Neural cell (in vitro differentiated cells): ENCODE measurements around the gene MDM4. TPM values are rescaled to one million over a fixed set of nuclear protein-coding genes. Genes with fewer than 3 reads are reported as not detected.

Source experiments
- H2AFZ ChIP-seq: fragments of 200-600, 300-800 bp; sonication (generic), shearing (Covaris generic); 2 replicates; pipeline ENCODE4 v1.6.0; 2014; ENCODE audit warnings: low read depth, mild to moderate bottlenecking, antibody characterized with exemption, low read length, moderate library complexity
- H3F3A ChIP-seq: fragments of 200-600 bp; shearing (Covaris generic); 2 replicates; pipeline ENCODE4 v1.6.1; 2016; ENCODE audit warnings: mild to moderate bottlenecking, moderate library complexity, mixed read lengths, antibody characterized with exemption, low read length; ENCODE audit not compliant: insufficient read depth, poor library complexity, severe bottlenecking
- H3K27ac ChIP-seq: fragments of 200-600, 300-800 bp; sonication (generic), shearing (Covaris generic); 2 replicates; pipeline ENCODE4 v1.5.1; 2014; ENCODE audit warnings: mild to moderate bottlenecking, low read length, moderate library complexity
- H3K27me3 ChIP-seq: fragments of 300-800, 200-600 bp; sonication (generic), shearing (Covaris generic); 2 replicates; pipeline ENCODE4 v1.6.0; 2014; ENCODE audit warnings: mild to moderate bottlenecking, low read depth, low read length, moderate library complexity; ENCODE audit not compliant: insufficient read depth
- H3K36me3 ChIP-seq: fragments of 300-800, 200-600 bp; sonication (generic), shearing (Covaris generic); 2 replicates; pipeline ENCODE4 v1.5.1; 2014; ENCODE audit warnings: mild to moderate bottlenecking, antibody characterized with exemption, low read length, moderate library complexity; ENCODE audit not compliant: insufficient read depth
- H3K4me2 ChIP-seq: fragments of 300-800, 200-600 bp; sonication (generic), shearing (Covaris generic); 2 replicates; pipeline ENCODE4 v1.6.0; 2014; ENCODE audit warnings: mild to moderate bottlenecking, low read length
- H3K4me3 ChIP-seq: fragments of 300-800, 200-600 bp; sonication (generic), shearing (Covaris generic); 2 replicates; pipeline ENCODE4 v1.5.1; 2014; ENCODE audit warnings: mild to moderate bottlenecking, low read length, moderate library complexity
- H3K79me2 ChIP-seq: fragments of 200-600 bp; shearing (Covaris generic); replicated peaks from 2 replicates; pipeline ENCODE4 v1.6.0; 2014; ENCODE audit warnings: mild to moderate bottlenecking, low read length, moderate library complexity; ENCODE audit not compliant: insufficient read depth
- H3K9ac ChIP-seq: fragments of 300-800, 200-600 bp; sonication (generic), shearing (Covaris generic); 2 replicates; pipeline ENCODE4 v1.6.1; 2016; ENCODE audit warnings: mild to moderate bottlenecking, low read length, mixed read lengths
- H3K9me2 ChIP-seq: fragments of 200-600 bp; shearing (Covaris generic); 2 replicates; pipeline ENCODE4 v1.6.1; 2016; ENCODE audit warnings: mild to moderate bottlenecking, low read length, mixed read lengths; ENCODE audit not compliant: insufficient read depth
- H3K9me3 ChIP-seq: fragments of 200-600, 300-800 bp; sonication (generic), shearing (Covaris generic); 2 replicates; pipeline ENCODE4 v1.6.1; 2016; ENCODE audit warnings: mild to moderate bottlenecking, mixed run types, low read length, moderate library complexity, mixed read lengths
- H4K20me1 ChIP-seq: fragments of 200-600 bp; shearing (Covaris generic); 2 replicates; pipeline ENCODE4 v1.6.1; 2016; ENCODE audit warnings: mild to moderate bottlenecking, mixed run types; ENCODE audit not compliant: insufficient read depth
- CTCF ChIP-seq: fragments of 450-650 bp; IDR thresholded peaks from 2 replicates; pipeline ENCODE4 v1.5.1; 2014; ENCODE audit warnings: antibody characterized with exemption, mild to moderate bottlenecking, moderate library complexity; ENCODE audit not compliant: poor library complexity, severe bottlenecking
- EP300 ChIP-seq: fragments of 450-650 bp; conservative IDR thresholded peaks from 2 replicates; pipeline ENCODE4 v1.6.1; 2014; ENCODE audit warnings: antibody characterized with exemption, mild to moderate bottlenecking, moderate library complexity; ENCODE audit not compliant: poor library complexity, severe bottlenecking
- EZH2 ChIP-seq: fragments of 200-600, 300-800 bp; shearing (Covaris generic), sonication (generic); IDR thresholded peaks from 2 replicates; pipeline ENCODE4 v1.6.1; 2014; ENCODE audit warnings: antibody characterized with exemption, low read length, borderline replicate concordance, mild to moderate bottlenecking; ENCODE audit not compliant: insufficient read depth, poor library complexity, severe bottlenecking
- MXI1 ChIP-seq: fragments of 450-650 bp; conservative IDR thresholded peaks from 2 replicates; pipeline ENCODE4 v1.6.1; 2014; ENCODE audit warnings: antibody characterized with exemption, mild to moderate bottlenecking; ENCODE audit not compliant: poor library complexity, severe bottlenecking
- POLR2AphosphoS5 ChIP-seq: IDR thresholded peaks from 2 replicates; pipeline ENCODE4 v1.6.1; 2012
- RAD21 ChIP-seq: fragments of 450-650 bp; conservative IDR thresholded peaks from 2 replicates; pipeline ENCODE4 v1.6.1; 2014; ENCODE audit warnings: antibody characterized with exemption, mild to moderate bottlenecking, moderate library complexity
- REST ChIP-seq: IDR thresholded peaks from 2 replicates; pipeline ENCODE4 v1.6.1; 2012; ENCODE audit warnings: borderline replicate concordance
- SMC3 ChIP-seq: fragments of 450-650 bp; conservative IDR thresholded peaks from 2 replicates; pipeline ENCODE4 v1.6.1; 2014; ENCODE audit warnings: antibody characterized with exemption, mild to moderate bottlenecking, moderate library complexity; ENCODE audit not compliant: poor library complexity
- TAF1 ChIP-seq: IDR thresholded peaks from 2 replicates; pipeline ENCODE4 v1.6.1; 2012; ENCODE audit warnings: low read depth
- polyA plus RNA-seq: library from polyadenylated mRNA; depleted of rRNA; stranded (reverse); fragments of >200 nt; gene quantifications from 2 replicates; pipeline ENCODE4 v1.2.3, GENCODE V29; 2014

Gene MDM4
- polyA plus RNA-seq, 1 donor from 2014 or later = 36.8 TPM

- H3K79me2 ChIP-seq = no peaks in the 10 kb centered on the region
- TF ChIP-seq CTCF (no peak), POLR2AphosphoS5 (no peak)
- H2AFZ ChIP-seq = no peak overlapping the region
- no peak overlapping the region for H3K4me2 ChIP-seq
- H3K27ac ChIP-seq = no peak overlapping the region
- H3K9me2 ChIP-seq = no peaks in the 10 kb centered on the region
- no peaks in the 10 kb centered on the region for H3F3A ChIP-seq
- H3K36me3 ChIP-seq = no peaks in the 10 kb centered on the region
- H3K27me3 ChIP-seq = no peaks in the 10 kb centered on the region
- H3K4me3 ChIP-seq = no peak overlapping the region
- no peaks in the 10 kb centered on the region for H3K9me3 ChIP-seq
- H3K9ac ChIP-seq = no peak overlapping the region
- H4K20me1 ChIP-seq = no peaks in the 10 kb centered on the region
Observed at GRCh38 chr1:204588826-204589225, 72.6 kb downstream of the MDM4 start.

- H2AFZ ChIP-seq = no peak overlapping the region
- no peaks in the 10 kb centered on the region for H3K79me2 ChIP-seq
- H3K9ac ChIP-seq = no peak overlapping the region
- no peaks in the 10 kb centered on the region for H3F3A ChIP-seq
- TF ChIP-seq EP300 (no peak), TAF1 (no peak), CTCF (no peak), MXI1 (no peak), REST (no peak), EZH2 (no peak), RAD21 (no peak), SMC3 (no peak), POLR2AphosphoS5 (no peak)
- no peaks in the 10 kb centered on the region for H3K9me3 ChIP-seq
- H3K36me3 ChIP-seq = no peaks in the 10 kb centered on the region
- H3K4me2 ChIP-seq = no peak overlapping the region
- H3K27me3 ChIP-seq = no peaks in the 10 kb centered on the region
- H3K27ac ChIP-seq = no peak overlapping the region
- no peaks in the 10 kb centered on the region for H4K20me1 ChIP-seq
- no peaks in the 10 kb centered on the region for H3K9me2 ChIP-seq
- no peak overlapping the region for H3K4me3 ChIP-seq
Observed at GRCh38 chr1:204589409-204590038, 73.3 kb downstream of the MDM4 start.
